ENCODE data around the gene IGFBP2. TPM values are rescaled to one million over a fixed set of nuclear protein-coding genes. Genes with fewer than 3 reads are reported as not detected.
A peak's percentile ranks its signal among the peaks of the same experiment; 100 is the strongest.

The IGFBP2 gene
- total and polyA plus RNA-seq, 2 experiments from 2014 or later = 451 to 476 TPM

DNA sequence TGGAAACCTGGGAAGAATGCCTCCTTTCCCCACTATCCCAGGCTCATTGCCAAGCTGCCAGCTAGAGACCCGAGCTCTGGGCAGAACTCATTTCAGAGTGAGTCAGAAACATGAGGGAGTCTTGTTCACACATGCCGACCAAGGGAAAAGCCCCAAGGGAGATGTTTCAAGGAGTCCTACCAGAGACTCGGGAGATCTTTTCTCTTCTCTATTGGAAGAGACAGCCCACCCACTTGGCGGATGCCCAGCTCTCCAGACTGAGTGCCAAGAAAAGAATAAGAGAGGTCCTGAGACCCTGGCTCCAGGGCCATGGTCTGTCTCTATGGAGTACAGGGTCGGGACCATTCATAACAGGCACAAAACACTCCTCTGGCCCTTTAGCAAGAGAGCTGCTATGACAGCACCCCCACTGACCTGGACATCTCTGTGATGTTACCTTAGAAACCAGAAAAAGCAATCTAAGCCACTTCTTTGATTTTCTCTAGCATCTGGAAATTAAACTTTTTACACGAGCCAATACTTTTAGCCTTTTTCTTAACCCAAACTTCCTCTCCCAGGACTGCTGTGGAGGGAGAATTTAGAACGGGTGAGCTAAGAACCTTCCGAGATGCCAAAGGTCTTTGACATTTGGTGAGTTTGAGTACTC, 80.6 kb downstream of the IGFBP2 start:
- Histone ChIP-seq H3K27ac (no peak overlapping the region), H3K27me3 (no peaks in the 10 kb centered on the region), H3K4me1 (ENCODE audit: low read depth) (peaks cover 3% of the 10 kb centered on the region), H3K36me3 (no peaks in the 10 kb centered on the region), H3K9me3 (ENCODE audit: low read depth) (no peaks in the 10 kb centered on the region), H3K4me3 (no peak overlapping the region)
- TF ChIP-seq, protein P1, sequence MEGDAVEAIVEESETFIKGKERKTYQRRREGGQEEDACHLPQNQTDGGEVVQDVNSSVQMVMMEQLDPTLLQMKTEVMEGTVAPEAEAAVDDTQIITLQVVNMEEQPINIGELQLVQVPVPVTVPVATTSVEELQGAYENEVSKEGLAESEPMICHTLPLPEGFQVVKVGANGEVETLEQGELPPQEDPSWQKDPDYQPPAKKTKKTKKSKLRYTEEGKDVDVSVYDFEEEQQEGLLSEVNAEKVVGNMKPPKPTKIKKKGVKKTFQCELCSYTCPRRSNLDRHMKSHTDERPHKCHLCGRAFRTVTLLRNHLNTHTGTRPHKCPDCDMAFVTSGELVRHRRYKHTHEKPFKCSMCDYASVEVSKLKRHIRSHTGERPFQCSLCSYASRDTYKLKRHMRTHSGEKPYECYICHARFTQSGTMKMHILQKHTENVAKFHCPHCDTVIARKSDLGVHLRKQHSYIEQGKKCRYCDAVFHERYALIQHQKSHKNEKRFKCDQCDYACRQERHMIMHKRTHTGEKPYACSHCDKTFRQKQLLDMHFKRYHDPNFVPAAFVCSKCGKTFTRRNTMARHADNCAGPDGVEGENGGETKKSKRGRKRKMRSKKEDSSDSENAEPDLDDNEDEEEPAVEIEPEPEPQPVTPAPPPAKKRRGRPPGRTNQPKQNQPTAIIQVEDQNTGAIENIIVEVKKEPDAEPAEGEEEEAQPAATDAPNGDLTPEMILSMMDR (IDR thresholded peaks at IDR 0.05; ENCODE audit: low read depth, low read length) = no peak
- DNase-seq (ENCODE audit: low read depth in 1 of 2, low spot score in 1 of 2) = peak in 1 of 2 donors; percentile 91

Other genes starting within 250 kb of the IGFBP2 start
- gene SMARCAL1, start 220.9 kb upstream of the IGFBP2 start, total RNA-seq = 19.4 and 28.7 TPM in 2 replicates
- 19.2 and 24.4 TPM in 2 replicates for gene SMARCAL1, start 220.9 kb upstream of the IGFBP2 start, polyA plus RNA-seq
- gene RPL37A, start 134.6 kb upstream of the IGFBP2 start, total RNA-seq = 685 and 1,239 TPM in 2 replicates
- 1,245 and 1,367 TPM in 2 replicates for gene RPL37A, start 134.6 kb upstream of the IGFBP2 start, polyA plus RNA-seq
- 132 and 229 TPM in 2 replicates for gene IGFBP5, start 62.1 kb downstream of the IGFBP2 start, total RNA-seq
- gene IGFBP5, start 62.1 kb downstream of the IGFBP2 start, polyA plus RNA-seq = 28.0 and 35.2 TPM in 2 replicates
- not detected in 2 replicates for gene TNP1, start 226.6 kb downstream of the IGFBP2 start, total RNA-seq
- gene TNP1, start 226.6 kb downstream of the IGFBP2 start, polyA plus RNA-seq = not detected in 2 replicates

Measured in cardiac muscle cell (in vitro differentiated cells and primary cell).